ENCODE results near the gene GBGT1.
A peak's percentile ranks its signal among the peaks of the same experiment; 100 is the strongest.
"Not testable (repeated sequence)": the region's sequence is repeated elsewhere in the genome, so short reads cannot be mapped to it uniquely, and the experiment has no call there.

Gene GBGT1

DNA sequence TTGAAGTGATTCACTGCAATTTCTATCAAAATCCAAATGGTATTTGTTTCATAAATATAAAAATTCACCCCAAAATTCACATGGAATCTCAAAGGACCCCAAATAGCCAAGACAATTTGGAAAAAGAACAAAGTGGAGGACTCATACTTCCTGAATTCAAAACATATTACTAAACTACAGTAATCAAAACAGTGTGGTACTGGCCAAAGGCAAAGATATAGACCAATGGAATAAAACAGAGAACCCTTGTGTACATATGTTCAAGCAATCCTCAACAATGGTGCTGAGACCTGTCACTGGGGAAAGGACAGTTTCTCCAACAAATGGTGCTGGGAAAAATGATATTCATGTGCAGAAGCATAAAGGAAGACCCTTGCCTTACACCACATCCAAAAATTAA is 31.3 kb upstream of the GBGT1 start:
- no peak for DNase-seq (ENCODE audit: low read depth)

DNA sequence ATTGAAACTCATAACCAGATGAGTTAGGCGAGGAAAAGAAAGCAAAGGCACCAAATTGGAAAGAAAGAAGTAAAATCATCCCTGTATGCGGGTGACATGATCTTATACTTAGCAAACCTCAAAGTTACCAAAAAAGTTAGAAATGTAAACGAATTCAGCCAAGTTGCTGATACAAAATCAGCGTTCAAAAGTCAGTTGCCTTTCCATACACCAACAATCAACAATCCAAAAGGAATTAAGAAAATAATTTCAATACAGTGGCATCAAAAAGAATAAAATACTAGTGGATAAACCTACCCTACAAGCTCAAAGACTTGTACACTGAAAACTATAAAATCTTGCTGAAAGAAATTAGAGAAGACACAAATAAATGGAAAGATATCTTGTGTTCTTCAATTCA is 30.9 kb upstream of the GBGT1 start:
- no peak for DNase-seq (ENCODE audit: low read depth)

DNA sequence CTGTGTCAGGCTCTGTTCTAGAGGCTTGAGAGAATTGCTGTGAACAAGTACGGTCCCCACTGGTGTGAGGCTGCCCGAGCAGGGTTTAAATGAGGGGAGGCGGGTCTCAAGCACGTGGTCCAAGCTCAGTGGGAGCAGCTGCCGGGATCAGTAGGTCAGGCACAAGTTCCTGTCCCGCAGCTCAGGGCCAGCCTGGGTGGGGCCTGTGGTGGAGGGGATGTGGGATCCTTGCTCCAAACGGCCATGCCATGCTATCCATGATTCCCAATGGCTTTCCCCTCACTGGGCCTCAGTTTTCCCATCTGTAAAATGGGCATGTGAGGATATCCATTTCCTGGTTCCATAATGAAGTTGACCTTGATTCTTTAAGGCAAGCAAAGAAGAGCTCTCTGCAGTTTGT is 28.3 kb upstream of the GBGT1 start:
- no peak for DNase-seq (ENCODE audit: low read depth)

DNA sequence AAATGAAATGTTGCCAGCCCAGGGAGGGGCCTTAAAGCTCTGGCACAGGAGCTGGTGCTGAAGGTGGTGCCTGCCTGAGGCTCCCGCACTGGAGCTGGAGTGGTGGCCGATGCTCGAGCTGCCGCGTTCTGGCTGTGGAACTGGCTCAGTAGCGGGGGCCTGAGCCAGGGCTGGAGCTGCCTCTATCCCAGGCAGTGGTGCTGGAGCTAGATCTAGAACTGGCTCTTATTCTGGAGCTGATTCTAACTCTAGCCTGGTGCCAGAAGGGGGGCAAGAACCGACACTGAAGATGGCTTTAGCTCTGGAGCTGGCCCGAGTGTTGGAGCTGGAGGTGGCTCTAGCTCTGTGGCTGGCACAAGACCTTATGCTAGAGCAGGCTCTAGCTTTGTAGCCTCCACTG is 26.1 kb upstream of the GBGT1 start:
- DNase-seq (ENCODE audit: low read depth): no peak

DNA sequence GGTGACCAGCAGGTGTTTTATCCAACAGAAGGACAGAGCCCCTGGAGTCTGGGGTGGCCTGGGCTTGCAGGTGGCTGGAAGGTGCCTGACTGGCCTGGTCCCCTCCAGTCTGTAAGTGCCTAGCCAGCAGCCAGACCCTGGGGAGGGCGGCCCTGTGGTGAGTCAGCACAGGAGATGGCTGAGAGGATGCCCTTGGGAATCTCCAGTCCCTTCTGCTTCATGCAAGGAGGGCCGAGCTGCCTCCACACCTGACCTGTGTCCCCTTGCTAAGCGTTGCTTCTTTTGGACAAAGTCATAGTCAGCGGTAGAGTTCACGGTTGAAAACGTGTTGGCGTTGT is 25.1 kb upstream of the GBGT1 start:
- DNase-seq (ENCODE audit: low read depth): no peak

DNA sequence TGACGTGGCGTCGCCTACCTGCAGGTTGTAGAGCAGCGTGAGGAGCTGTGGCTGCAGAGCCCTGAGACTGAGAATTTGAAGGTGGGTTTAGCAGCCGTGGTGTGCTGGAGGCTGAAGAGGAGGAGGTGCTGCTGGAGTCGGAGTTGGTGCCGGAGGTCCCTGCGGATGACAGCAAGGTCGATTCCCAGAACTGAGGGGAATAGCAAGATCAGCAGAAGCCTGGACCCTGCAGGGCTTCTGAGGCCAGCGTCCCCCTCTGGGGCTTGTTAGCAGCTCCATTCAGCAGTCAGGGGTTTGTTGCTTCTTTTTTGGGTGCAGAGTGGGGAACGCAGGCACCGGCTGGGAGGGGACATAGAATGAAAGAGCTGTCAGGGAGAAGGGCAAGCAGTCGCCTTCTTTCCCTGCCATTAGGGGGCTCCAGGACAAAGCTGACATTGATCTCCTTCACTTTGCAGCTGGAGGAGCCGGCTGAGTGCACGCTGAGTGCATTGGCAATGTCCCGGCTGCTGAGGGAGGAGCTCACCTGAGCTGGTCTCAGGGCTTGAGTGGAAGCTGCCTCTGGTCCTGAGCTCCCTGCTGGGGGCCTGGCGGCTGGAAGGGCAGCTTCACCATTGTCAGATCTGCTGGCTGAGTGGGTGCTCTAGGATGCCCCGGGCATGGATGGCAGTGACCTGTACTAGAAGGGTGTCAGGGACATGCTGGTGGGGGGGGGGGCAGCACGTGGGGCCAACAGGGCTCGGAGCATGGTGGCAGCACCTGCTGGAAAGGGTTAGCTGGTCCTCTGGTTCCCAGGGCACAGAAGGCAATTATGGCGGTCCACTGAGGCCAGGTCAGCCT is 24.5 kb upstream of the GBGT1 start:
- DNase-seq (ENCODE audit: low read depth): no peak

DNA sequence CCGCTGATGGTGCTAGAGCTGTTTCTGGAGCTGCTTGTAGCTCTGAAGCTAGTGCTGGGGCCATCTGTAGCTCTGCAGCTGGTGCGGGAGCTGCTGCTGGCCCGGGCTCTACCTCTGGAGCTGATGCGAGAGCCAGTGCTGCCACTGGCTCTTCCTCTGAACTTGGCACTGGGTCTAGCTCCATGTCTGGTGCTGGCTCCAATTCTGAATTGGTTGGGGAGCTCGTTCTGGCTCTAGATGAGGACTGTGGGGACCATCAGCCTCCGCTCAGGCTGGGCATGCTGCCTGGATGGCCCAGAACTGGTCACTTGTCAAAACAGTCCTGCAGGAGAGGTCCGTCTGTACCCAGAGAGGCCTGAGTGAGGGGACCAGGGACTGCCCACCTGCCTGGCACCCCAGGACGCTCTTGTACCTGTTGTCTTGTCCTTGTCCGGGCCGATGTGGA is 23.9 kb upstream of the GBGT1 start:
- DNase-seq (ENCODE audit: low read depth): no peak

DNA sequence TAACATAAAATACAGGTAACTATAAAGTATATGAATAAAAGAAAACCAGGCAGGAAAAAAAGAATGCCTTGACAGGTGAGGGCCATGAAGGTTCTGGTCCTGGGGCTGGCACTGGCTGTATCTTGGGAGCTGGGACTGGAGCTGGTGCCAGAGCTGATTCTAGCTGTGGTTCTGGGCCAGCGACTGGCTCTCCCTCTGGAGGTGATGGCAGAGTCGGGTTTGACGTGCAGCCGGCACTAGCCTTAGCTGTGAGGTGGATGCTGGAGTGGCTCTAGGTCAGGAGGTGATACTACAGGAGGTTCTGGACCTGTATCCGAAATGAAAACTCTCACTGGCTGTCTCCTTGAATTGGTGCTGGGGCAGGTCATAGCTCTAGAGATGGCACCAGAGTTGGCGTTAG is 23.0 kb upstream of the GBGT1 start:
- DNase-seq (ENCODE audit: low read depth): no peak

DNA sequence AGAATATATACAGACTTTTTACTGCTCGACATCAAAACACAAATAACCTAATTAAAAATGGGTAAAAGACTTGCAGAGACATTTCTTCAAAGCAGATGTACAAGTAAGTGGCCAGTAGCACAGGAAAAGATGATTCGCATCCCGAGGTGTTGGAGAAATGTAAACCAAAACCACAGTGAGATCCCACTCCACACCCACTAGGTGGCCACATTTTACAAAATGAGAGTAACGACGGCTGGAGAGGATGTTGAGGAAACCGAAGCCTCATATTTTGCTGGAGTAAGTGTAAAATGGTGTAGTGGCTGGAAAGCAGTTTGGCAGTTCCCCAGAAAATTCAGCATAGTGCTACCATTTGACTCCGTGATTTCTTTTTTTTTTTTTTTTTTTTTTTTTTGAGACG is 21.3 kb upstream of the GBGT1 start:
- DNase-seq (ENCODE audit: low read depth): peak; percentile 52

DNA sequence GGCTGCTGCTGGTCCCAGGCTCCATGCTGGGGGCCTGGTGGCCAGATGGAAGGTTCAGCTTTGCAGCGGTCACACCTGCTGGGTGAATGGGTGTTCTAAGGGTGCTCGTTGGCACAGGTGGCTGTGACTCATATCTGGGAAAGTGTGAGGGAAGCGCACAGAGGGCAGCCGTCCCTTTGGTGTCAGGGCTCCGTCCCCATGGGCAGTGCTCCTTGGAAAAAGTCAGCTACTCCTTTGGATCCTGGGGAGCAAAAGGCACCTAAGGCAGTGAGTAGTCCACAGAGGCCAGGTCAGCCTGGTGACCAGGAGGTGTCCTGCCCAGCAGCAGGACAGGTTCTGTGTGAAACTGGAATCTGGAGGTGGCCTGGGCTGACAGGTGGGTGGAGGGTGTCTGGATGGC is 18.4 kb upstream of the GBGT1 start:
- DNase-seq (ENCODE audit: low read depth): no peak

DNA sequence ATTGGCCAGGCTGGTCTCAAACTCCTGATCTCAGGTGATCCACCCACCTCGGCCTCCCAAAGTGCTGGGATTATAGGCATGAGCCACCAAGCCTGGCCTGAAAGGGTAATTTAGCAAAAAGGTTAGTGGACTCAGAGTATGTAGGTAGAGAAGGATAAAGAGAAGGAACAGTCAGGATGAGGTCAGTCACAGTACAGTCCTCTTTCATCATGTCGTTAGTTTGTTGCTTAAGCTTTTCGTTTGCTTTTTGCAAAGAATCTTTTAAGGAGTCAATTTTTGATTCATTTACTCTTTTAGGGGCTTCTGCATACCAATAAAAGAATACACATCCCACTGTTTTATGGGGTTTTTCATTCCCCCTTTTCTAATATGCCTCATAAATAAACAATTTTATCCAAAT is 17.8 kb upstream of the GBGT1 start:
- DNase-seq (ENCODE audit: low read depth): no peak

DNA sequence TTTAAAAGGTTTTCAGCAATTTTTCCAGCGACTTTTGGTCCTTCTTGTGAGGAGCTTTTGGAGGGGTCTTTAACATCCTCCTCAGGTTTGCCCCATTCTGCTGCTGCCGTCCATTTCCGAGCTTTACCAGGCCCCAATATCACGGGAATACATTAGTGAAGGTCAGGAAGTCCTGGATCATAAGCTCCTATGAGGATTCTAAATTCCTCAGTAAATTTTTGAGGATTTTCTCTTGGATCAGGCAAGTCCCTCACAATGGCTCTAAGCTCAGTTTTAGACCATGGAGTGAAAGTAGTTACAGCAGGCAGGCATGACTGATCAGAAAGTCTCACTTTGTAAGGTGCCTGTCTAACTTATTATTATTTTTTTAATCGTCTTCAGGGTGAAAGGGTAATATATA is 17.2 kb upstream of the GBGT1 start:
- no peak for DNase-seq (ENCODE audit: low read depth)

DNA sequence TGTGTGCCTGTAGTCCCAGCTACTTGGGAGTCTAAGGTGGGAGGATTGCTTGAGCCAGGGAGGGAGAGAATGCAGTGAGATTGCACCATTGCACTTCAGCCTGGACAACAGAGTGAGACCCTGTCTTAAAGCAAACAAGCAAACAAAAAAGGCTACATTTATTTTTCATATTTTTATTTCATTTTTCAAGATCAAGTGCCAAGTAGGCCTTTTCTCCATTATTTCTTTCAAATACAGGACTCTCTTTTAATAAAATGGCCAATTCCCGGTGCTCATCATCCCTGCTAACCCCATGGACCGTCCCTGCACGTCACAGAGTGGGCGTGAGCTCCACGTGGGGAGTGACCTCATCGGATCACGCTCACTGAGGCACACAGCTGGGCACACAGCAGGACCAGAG is 9.3 kb upstream of the GBGT1 start:
- no peak for DNase-seq (ENCODE audit: low read depth)

DNA sequence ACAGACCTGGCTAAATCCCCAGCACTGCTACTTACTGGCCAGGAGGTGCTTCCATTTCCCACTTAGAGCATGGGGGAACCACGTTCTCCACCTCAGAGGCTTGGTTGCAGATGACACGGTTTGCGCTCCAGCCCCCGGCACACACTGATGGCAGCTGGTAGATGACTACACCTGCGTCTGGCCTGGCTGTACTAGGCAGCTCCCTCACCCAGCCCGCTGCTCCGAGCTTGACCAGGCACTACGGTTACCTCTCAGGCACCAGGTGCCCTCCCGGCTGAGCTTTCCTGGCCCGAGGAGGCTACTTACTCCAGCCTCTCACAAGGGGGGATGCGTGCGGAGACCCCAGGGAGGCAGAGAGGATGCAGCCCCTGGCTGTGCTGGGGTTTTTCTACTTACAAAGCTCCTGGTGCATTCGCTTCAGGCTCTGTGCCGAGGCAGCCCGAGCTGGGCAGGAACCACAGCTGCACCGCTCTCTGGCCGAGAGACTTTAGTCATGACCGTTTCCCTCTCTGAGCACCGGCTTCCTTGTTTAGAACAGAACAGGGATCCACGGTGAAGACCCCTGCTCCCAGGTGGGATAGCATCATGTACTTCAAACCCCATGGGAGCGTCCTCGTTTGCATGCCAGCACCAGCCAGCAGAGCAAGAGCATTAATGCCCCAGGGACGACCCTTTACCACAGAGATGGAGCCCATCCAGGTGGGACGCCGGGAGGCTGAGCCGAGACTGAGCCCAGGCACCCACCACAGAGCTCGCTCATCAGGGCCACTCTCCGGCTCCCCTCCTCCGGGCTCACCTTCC is 7.6 kb upstream of the GBGT1 start:
- DNase-seq (ENCODE audit: low read depth): no peak

DNA sequence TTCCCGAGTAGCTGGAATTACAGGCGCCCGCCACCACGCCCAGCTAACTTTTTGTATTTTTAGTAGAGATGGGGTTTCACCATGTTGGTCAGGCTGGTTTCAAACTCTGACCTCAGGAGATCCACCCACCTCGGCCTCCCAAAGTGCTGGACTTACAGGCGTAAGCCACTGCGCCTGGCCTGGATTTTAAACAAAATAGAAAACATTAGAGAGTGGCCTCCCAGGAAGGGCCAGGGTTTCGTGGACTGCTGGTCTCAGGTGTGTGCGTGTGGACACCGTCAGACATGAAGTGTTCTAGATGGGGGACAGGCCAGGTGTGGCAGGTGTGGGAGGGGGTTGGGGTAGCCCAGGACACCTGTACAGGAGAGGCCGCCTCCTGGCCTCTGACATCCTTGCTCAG is 7.0 kb upstream of the GBGT1 start:
- DNase-seq (ENCODE audit: low read depth): no peak

DNA sequence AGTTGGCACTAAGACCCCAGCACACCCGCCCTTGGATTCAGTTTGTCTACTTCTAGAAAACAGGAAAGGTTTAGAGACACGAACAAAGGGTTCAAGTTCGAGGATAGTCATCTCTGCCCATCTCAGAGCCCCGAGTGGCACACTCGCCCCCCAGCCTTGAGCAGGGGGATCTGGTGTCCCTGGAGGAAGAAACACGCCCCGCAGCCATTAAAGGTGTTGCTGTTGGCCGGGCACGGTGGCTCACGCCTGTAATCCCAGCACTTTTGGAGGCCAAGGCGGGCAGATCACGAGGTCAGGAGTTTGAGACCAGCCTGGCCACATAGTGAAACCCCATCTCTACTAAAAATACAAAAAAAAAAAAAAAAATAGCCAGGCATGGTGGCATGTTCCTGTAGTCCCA is 6.0 kb upstream of the GBGT1 start:
- DNase-seq (ENCODE audit: low read depth): not testable (repeated sequence)

DNA sequence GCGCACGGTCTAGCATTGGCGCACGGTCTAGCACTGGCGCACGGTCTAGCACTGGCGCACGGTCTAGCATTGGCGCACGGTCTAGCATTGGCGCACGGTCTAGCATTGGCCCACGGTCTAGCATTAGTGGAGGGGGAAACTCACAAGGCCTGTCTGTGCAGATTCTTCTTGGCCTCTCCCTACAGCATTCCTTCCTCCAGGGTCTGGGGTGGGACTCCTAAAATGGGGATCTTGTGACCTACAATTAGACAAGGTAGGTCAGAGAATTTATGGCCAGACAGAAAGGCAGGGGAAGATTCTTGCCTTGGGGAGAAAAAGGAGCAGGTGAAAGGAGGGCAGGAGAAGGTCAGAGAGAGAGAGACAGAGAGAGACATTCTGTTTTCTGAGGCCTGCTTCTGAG is 5.4 kb upstream of the GBGT1 start:
- DNase-seq (ENCODE audit: low read depth): no peak

DNA sequence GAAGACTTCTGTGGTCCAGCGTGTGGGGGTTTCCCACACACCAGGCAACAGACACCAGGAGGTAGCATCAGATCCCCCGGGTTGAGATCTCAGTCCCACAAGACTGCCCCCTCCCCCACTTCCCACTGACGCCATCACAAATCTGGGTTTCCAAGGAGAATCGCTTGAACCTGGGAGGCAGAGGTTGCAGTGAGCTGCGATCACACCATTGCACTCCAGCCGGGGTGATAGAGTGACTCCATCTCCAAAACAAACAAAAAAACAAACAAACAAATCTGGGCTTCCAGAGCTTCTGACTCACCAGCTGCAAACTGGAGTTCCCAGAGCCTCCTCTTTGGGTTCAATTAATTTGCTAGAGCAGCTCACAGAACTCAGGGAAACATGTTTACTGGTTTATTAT is 4.7 kb upstream of the GBGT1 start:
- DNase-seq (ENCODE audit: low read depth): no peak

DNA sequence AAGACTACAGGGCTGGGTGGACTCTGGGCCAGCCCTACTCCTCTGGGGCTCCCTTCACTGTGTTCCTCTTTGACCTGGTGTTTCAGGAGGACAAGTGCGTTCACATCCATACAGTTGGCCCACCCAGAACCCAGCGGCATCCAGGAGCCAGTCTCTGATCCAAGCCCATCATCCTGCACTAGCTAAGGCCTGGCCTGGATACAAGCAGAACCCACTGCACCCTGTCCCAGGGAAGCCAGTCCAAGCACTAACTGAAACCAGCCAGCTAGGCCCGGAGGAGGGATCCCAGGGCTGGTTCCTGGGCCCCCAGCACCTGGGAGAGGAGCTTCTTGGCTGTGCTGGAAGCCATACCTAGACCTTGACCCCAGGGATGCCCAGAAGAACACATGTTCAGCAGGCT is 4.1 kb upstream of the GBGT1 start:
- DNase-seq (ENCODE audit: low read depth): no peak

DNA sequence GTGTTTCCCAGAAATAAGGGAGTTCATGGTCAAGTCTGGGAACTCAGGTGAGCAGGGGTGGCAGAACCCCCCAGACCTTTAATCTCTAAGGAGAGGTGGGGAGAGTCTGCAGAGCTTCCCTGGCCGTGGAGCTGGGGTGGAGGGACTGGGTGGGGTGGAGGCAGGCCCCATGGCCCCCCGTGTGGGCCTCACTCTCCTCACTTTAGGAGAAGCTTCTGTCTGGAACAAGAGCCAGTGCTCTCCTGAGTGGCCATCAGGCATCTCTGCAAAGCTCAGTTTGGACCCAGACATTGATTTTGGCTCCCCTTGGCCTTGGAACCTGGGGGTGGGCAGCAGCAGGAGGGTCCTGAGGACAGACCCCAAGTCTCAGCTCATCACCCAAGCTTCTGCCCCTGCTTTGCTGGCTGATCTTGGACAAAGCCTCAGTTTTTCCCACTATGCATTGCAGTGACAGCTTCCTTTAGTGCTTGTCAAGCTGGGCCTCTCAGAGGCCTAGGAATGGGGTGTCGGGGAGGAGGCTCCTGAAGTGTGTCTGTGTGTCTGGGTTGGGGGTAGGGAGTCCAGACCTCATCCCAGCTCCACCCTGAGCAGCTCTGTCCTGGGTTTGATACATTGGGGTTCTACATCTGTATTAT is 3.5 kb upstream of the GBGT1 start:
- DNase-seq (ENCODE audit: low read depth): no peak

DNA sequence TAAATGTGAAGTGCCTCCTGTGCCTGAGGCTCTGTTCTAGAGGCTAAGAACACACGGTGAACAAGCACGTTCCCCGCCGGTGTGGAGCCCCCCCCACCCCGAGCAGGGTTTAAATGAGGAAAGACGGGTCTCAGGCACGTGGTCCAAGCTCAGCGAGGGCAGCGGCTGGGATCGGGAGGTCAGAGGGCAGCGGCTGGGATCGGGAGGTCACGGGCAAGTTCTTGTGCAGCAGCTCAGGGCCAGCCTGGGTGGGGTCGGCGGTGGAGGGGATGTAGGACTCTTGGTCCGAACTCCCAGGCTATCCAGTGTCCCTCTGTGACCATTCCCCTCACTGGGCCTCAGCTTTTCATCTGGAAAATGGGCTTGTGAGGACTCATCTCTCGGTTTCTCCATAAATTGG is 2.7 kb upstream of the GBGT1 start:
- DNase-seq (ENCODE audit: low read depth): no peak

DNA sequence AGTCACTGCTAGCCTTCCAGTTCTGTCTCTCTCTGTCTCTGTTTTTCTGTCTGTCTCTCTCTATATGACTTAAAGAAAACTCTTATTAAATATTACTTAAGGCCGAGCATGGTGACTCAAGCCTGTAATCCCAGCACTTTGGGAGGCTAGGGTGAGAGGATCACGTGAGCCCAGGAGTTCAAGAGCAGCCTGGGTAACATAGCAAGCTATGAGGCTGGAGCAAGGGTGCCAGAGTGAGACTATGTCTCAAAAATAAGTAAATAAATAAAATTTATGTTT is 1.7 kb upstream of the GBGT1 start:
- DNase-seq (ENCODE audit: low read depth): no peak

DNA sequence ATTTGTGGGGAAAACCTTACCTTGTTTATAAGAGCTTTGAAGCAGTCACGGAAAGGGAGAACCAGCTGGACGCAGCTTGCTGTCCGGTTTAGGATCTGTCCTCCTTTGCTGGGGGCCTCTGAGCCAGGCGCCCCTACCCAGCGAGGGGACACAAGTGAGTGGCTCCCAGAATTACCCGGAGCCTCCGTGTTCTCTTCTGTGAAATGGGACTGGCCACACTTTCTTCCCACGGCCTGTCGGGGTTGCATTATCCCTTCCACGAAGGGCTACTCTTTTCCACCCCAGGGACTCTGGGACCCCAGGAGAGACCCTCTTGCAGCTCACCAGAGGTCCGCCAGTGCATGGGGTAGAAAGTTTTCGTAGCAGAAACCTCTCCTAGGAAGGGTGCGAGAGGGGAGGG is 477 bp upstream of the GBGT1 start:
- DNase-seq (ENCODE audit: low read depth): no peak

Measured in fibroblast of the conjunctiva (primary cell).